Vagina (tissue), 2 donors: Measurements from ENCODE around the gene SH2D3A.

ENCODE experiments used
- POLR2A ChIP-seq, 2 donors: fragments of 450-650 bp; IDR thresholded peaks; one replicate each; pipeline ENCODE4 v1.6.1; 2017; ENCODE audit warnings: antibody characterized with exemption in 2 of 2, mild to moderate bottlenecking in 2 of 2, moderate library complexity in 2 of 2
- POLR2AphosphoS5 ChIP-seq, 2 donors: sonication (generic); formaldehyde crosslinking; IDR thresholded peaks; one replicate each; pipeline ENCODE4 v1.9.0; 2017; ENCODE audit warnings: antibody characterized with exemption in 2 of 2, mild to moderate bottlenecking in 2 of 2, low read depth in 1 of 2; ENCODE audit not compliant: insufficient read depth in 1 of 2
- TF ChIP-seq, protein P1 (sequence below), 3 experiments: fragments of 450-650 bp in 2 of 3; fragments of 200-600 bp in 1 of 3; sonication (generic) in 1 of 3; IDR thresholded peaks; one replicate each; pipeline ENCODE4 v1.5.1; 2017 to 2019; ENCODE audit warnings: antibody characterized with exemption in 3 of 3, mild to moderate bottlenecking in 2 of 3, moderate library complexity in 2 of 3

DNA sequence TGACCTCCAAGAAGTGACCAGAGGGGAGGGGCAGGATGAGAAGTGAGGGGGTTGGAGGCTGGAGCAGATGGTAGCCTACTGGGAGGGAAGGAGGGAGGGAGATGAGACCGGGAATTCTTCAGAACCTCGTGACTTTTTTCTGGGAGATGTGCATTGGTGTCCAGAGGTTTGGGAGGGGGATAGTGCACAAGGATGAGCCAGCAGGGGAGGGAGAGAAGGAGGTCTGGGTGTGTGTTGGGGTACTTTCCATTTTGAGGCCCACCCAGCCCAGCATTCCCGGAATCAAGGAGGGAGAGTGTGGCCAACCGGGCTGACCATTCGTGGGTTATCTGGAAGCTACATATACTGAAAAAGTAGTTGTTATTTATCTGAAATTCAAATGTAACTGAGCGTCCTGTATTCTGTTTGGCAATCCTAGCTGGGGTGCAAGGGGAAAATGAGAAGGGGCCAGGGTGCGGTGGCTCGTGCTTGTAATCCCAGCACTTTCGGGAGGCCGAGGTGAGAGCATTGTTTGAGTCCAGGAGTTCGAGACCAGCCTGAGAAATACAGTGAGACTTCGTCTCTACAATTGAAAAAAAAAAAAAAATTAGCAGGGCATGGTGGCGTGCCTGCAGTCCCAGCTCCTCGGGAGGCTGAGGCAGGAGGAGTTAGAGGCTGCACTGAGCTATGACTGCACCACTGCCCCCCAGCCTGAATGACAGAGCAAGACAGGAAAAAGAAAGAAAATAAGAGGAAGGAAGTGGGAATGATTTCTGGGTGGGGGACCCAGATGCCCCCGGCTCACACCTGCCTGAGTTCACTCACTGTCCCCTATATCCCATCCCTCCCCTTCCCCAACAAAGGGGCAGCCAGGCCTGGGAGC is 42.4 kb downstream of the SH2D3A start:
- TF ChIP-seq, protein P1, sequence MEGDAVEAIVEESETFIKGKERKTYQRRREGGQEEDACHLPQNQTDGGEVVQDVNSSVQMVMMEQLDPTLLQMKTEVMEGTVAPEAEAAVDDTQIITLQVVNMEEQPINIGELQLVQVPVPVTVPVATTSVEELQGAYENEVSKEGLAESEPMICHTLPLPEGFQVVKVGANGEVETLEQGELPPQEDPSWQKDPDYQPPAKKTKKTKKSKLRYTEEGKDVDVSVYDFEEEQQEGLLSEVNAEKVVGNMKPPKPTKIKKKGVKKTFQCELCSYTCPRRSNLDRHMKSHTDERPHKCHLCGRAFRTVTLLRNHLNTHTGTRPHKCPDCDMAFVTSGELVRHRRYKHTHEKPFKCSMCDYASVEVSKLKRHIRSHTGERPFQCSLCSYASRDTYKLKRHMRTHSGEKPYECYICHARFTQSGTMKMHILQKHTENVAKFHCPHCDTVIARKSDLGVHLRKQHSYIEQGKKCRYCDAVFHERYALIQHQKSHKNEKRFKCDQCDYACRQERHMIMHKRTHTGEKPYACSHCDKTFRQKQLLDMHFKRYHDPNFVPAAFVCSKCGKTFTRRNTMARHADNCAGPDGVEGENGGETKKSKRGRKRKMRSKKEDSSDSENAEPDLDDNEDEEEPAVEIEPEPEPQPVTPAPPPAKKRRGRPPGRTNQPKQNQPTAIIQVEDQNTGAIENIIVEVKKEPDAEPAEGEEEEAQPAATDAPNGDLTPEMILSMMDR (IDR thresholded peaks at IDR 0.05): no peak
- TF ChIP-seq POLR2AphosphoS5 (IDR thresholded peaks at IDR 0.05; ENCODE audit: insufficient read depth in 1 of 2, low read depth in 1 of 2): no peak
- no peak for TF ChIP-seq POLR2A (IDR thresholded peaks at IDR 0.05)
